ENCODE results near the gene LRRN2.
"Not testable (repeated sequence)": the region's sequence is repeated elsewhere in the genome, so short reads cannot be mapped to it uniquely, and the experiment has no call there.

LRRN2 gene

DNA sequence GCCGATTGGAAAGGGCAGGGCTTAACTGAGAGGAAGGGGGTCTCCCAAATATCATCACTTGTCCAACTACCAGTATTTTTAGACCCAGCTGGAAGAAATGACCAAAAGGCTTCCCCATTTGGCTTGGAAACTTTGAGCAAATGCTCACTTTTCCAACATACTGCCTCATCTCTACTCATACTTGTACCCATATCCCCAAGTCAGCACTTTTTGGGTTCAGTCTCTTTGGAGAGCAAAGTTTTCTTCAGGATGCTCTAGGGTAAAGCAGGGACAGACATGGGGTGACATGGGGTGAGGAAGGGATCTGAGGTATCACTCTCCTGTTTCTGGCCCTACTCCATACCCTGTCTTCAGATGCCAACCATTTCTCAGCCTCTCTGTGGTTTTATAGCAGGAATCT lies 27.2 kb downstream of the LRRN2 start:
- no peak for DNase-seq

DNA sequence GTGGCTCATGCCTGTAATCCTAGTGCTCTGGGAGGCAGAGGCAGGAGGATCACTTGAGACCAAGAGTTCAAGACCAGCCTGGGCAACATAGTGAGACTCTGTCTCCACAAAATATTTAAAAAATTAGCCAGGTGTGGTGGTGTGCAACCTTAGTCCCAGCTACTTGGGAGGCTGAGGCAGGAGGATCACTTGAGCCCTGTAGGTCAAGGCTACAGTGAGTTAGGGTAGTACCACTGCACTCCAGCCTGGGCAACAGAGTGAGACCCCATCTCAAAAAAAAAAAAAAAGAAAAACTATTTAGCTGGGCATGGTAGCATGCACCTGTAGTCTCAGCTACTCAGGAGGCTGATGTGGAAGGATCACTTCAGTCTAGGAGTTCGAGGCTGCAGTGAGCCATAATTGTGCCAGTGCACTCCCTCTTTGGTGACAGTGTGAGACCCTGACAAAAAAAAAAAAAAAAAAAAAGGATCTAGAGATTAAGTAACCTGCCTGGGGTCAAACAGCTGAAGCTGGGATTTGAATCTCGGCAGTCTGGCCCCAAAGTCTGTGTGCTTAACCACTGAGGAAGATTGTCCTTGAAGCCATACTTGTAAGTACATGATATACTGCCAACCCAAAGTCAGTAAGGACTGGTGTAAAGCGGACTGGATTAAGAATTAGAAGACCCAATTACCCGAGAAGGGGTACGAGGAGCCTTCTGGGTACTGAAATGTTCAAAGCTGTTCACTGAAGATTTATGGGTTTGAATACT lies 31.8 kb downstream of the LRRN2 start:
- no peak for DNase-seq

DNA sequence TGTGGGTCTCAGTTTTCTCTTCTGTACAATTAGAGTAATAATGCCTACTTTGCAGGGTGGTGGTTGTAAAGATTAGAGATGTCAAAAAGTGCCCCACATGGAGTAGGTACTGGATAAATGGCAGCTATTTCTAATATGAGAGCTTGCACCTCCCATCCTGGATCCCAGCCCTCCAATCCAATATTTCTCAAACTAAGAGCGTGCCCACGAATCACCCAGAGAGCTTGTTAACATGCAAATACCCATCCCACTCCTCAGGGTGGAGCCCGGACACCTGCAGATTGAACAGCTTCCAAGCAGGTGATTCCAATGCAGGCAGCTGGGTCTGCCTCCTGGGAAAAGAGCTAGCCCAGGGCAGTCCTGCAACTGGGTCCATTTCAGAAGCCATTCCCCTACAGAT lies 33.0 kb downstream of the LRRN2 start:
- no peak for DNase-seq

DNA sequence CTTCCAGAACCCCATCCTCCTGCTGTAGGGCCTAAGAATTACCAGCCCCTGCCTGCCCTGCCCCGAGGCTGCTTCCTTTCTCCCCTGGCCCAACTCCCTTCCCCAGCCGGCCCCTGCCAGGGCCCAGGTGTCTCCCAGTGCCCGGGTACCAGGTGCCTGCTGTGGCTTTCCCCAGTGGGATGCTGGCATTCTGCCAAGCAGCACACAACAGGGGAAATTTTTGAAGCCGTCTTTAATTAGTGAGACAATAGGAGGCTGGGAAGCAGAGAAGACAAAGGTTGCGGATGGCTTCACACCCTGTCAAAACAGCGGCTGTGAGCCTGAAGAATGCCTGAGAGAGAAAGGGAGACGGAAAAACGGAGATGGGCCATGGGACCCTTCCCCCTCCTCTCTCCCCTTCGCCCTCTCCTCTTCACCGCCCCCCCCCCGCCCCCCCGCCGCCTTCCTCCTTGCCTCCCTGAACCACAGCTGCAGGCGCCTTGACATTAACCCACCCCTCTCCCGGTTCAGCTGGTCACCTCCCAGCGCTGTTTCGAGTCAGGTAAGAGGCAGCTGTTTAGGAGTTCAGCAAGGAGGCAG lies 33.6 kb downstream of the LRRN2 start:
- no peak for DNase-seq

DNA sequence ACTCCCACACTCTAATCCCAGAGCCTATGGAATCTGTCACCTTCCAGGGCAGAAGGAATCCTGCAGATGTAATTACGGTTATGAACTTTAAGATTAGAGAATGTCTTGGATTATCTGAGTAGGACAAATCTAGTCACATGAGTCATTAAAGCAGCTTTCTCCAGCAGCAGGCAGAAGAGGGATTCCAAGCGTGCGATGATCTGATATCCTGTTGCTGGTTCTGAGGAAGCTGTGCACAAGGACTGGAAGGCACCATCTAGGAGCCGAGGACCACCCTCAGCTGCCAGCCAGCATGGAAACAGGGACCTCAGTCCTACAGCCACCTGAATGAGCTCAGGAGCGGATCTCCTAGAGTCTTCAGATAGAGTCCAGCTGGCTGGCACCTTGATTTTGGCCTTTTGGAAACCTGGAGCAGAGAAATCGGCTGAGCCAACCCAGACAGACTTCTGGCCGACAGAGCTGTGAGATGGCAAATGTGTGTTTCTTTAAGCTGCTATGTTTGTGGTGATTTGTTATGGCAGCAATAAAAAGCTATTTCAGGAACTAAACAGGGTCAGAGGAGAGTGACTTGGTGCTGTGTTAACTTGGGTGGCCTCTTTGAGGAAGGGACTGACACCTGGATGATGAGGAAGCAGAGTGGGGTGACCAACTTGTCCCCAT lies 34.5 kb downstream of the LRRN2 start:
- DNase-seq, result no peak

DNA sequence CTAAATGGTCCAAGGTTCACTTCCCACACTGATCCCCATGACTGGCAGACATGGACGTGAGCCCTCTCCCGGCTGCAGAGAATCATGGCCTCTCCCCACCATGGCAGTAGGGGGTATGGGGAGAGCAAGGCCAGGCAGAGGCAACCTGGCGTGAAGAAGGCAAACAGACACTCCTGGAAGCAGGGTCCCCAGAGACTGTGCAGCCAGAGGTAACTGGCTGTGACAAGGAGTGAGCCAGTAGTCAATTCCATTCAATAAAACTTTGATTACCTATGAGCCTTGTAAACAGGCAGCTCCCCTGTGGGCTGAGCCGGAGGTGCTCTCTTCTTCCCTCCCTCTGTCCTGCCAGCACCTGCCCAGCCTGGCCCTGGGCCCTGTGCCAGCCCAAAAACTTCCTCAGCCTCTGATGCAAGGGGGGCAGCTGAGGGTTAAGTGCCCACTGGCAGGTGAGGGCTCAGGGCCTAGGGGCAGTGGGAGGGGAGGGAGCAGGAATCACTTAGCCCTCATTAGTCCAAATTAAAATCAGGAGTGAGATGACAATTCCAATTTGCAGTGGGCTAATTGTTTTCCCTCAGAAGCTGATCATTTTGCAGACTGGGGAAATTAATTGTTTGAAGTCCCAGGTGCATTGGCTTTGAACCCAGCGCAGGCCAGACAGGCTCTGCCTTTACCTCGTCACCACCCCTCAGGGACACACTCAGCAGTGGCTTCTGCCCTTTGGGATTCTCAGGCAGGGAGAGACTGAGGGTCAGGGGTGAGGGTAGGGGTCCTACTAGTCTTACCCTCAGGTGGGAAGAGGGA lies 35.6 kb downstream of the LRRN2 start:
- DNase-seq, result no peak

DNA sequence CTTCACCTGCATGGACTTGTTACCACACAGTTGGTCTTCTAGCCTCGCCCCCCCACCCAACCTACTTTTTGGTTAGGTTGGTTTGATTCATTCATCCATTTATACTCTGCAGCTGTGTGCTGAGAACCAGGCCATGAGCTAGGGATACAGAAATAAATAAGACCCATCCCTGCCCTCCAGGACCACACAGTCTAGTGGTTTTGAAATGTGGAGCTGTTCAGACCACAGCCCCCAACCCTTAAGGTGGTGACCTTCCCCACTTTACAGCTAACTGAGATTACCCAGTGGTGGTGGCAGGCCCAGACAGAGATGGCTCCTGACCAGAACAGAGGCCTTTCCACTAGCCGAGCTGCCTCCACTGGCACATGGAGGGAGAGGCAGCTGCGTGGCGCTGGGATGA lies 37.0 kb downstream of the LRRN2 start:
- no peak for DNase-seq

DNA sequence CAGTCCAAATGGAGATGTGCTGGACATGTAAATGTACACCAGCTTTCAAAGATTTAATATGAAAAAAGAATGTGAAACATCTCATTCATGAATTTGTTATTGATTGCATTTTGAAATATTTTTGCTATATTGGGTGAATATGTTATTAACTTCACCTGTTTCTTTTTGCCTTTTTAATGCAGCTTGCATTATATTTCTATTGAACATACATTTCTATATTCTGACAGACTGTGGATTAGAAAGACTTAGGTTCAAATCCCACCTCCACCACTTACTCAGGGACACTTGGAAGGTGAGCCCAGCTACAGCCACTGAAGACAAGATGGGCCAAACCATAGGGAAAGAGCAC lies 37.8 kb downstream of the LRRN2 start:
- no peak for DNase-seq

DNA sequence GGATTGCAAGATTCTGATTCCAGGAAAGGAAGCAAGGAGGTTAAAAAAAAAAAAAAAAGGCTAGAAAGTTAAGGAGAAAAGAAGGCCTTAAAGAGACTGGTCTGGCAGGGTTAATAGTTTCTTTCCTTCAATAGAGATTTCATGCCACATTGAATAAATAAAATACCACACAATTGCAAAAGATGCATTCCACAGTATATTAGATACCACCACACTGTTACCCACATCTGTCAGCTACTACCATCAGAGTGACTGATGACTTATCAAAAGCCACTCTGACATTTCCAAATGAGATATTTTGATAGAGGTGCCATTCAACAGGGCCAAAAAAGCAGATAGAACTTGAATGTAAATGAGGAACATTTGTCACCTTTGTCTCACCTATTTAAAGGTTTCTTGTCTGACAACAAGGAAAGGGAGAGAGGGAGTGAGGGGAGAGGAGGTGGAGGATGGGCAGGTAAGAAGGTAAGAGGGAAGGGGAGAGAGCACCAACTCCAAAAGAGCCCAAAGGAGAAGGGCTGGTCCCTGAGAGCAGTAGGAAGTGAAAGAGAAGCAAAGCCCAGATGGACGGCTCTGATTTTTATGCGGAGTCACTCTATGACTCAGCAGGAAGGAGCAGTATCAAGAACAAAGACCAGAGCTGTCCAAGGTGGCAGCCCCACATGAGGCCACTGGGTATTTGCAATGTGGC lies 38.3 kb downstream of the LRRN2 start:
- DNase-seq, result no peak

DNA sequence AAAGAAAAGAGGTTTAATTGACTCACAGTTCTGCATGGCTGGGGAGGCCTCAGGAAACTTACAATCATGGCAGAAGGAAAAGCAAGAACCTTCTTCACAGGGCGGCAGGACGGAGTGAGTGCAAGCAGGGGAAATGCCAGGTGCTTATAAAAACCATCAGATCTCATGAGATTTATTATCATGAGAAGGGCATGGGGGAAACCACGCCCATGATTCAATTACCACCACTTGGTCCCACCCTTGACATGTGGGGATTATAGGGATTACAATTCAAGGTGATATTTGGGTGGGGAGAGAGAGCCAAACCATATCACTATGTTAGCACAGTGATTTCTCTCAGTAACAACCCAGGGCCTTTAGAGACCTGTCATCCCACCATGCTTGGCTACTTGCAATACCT lies 39.9 kb downstream of the LRRN2 start:
- DNase-seq, result no peak

DNA sequence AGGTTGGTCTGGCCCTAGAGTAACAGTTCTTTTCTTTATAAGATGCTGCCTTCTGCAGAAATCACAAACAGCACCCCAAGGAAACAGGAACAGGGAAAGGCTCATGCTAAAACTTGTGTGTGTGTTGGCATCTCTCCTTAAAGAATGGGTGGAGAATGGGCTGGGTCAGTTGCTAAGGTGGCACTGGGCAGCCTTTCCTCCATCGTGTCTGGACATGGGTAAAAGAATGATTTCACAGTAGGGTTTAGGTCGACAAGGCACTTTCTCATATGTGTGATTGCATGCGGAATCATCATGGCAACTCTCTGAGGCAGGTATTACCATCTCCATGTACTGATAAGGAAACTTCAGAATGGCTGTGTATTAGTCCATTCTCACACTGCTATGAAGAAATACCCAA lies 40.3 kb downstream of the LRRN2 start:
- no peak for DNase-seq

DNA sequence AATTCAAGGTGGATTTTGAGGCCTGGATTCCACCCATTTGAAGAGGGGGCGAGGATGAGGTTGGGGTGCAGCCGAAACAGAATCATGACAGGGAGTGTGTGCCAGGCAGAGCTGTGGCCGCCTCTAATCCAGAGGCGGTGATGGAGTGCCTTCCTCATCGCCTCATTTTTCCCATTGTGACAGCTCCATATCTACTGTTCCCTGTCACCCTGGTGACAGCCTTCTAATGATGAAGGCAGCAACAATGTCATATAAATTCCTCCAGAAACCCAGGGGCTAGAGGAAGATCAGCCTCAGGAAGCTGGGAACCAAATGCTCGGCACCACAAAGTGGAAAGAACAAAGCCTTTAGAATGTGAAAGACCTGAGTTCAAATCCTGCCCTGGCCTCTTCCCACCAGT lies 42.0 kb downstream of the LRRN2 start:
- no peak for DNase-seq

DNA sequence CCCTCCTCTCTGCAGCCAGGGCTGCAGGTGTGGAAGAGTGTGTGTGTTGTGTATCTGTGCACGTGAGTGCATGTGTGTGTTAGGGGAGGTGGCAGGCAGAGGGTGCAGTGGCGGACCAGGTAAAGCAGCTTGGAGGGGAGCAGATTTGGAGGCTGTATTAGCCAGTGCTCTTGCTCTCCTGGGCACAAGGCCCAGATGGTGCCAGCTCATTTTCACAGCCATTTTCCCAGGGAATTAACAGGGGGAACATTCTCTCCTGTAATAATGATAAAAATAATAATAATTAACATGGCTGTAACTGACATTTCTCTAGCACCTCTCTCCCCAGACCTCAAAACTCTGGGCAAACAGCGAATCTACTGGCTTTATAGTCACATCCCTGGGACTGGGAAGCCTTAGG lies 43.6 kb downstream of the LRRN2 start:
- DNase-seq, result no peak

DNA sequence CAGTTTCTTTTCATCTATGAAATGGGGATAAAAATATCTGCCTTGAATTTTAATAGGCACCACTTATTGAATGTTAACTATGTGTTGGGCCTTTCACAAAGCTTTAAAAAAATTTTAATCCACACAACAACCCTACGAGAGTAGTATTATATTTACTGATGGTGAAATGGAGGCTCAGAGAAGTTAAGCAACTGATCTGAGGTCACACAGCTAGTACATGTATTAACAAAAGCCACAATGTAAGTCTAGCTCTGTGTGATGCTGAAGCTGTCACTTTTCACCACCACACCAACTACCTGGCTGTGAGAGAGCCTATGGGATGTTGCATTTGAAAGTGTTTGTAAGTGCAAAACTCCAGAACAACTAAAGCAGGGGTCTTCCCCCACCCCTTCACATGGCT lies 44.1 kb downstream of the LRRN2 start:
- DNase-seq, result no peak

DNA sequence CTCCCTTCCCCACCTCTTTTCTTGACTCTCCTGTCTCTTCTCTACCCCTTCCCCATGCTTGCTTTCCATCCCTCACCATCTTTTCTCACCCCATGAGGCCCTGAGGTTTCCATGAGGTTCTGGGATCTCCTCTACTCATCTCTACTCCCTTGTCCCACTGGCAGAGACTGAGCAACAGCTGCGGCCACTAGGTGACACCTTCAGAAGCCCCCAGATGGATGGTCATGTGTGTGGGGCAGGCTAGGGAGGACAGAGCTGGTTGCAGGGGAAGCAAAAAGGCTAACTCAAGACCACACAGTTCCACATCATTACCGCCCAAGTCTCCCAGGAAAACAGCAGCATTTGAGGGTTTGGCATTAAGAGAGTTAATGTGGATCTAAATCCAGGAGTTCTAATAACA lies 45.0 kb downstream of the LRRN2 start:
- DNase-seq, result no peak

DNA sequence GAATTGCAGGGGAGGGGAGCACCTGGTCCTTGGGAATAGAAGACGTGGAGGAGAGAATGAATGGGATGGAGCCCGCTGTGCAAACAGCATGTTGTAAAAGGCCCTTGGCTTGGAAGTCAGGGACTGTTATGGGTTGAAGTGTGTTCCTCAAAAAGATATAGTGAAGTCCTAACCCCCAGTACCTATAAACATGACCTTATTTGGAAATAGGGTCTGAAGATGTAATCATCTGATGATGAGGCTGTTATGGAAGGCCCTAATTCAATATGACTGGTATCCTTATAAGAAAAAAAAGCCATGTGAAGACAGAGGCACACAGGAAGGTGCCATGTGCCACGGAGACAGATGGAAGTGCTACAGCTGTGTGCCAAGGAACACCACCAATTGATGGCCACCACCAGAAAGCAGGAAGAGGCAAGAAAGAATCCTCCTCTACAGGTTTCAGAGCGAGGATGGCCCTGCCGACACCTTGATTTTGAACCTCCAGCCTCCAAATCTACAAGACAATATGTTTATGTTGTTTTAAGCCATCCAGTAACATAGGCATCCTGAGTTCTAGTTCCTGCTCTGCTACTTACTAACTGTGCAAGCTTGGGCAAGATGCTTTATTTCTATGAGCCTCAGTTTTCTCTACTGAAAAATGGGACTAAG lies 51.2 kb downstream of the LRRN2 start:
- no peak for DNase-seq

DNA sequence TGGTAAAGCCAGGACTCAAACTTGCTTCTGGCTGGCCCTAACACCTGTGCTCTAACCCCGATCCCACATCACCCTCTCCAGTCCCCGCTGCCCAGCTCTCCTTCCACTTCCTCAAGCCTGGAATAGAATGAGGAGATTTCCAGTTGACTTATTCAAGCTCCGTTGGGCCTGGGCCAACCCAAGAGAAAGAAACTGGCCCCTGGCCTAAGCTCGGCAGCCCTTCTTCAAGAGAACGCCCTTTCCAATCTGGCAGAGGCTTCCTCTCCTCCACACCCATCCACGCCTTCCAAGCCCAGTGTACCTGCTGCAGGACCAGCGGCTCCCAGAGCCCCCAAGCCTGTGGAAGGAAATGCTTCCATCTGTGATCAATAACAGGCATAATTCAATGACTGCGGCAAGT lies 51.9 kb downstream of the LRRN2 start:
- DNase-seq, result no peak

DNA sequence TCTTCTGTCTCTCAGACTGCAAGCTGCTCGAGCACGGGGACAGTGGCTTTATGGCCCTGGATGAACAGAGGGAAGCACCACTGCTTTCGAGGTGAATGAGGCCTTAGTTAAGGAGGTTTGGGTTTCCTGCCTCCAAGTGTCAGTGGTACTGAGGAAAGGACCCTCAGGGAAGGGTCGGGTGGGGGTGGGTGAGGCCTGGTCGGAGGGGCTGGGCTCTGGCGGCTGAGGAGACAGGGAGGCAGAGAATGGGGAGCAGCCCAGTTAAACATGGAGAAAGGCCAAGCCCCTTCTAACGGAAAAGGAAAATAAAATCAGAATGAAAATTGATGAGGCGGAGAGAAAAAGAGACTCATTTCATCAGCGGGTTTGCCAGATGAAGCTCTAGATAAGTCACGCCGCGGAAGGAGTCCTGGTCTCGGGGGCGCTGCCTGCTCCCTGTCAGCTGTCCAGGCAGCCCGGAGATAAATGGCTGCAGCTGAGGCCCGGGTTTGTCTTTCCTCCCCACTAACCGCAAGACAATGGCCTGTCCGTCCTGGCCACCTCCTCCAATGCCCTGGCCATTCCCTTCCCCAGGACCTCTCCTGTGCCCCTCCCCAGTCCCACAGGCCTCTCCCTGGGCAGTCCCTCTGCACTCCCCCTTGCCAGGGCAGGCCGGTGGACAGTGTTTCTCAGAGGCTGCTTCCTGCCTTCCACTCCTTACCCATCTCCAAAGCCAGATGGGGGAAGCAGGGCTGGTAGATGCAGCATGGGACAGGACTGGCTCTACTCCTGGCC lies 55.2 kb downstream of the LRRN2 start:
- no peak for DNase-seq

DNA sequence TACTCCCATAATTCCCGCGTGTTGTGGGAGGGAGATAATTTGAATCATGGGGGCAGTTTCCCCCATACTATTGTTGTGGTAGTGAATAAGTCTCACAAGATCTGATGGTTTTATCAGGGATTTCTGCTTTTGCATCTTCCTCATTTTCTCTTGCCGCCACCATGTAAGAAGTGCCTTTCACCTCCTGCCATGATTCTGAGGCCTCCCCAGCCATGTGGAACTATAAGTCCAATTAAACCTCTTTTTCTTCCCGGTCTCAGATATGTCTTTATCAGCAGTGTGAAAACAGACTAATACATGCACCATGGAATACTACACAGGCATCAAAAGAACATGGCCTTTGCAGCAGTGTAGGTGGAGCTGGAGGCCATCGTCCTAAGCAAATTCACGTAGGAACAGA lies 56.1 kb downstream of the LRRN2 start:
- DNase-seq, result not testable (repeated sequence)

DNA sequence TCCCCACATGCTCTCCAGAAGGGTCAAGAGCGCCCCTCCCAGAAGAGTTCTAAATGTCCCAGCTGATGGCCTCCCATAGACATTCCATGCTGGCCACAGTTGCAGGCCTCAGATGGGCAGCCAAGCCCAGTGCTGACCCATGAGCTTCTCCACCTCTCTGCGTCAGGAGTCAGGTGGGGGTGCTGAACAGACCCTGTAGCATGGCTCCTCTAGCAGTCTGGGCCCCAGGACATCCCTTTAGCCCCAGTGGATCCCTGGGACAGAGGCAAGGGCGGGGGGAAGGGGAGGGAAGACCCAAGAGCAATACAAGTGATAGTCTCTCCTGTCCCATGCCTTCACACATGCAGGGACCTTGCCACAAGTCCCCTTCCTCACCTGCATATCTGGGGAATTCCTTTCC lies 56.7 kb downstream of the LRRN2 start:
- DNase-seq, result no peak

DNA sequence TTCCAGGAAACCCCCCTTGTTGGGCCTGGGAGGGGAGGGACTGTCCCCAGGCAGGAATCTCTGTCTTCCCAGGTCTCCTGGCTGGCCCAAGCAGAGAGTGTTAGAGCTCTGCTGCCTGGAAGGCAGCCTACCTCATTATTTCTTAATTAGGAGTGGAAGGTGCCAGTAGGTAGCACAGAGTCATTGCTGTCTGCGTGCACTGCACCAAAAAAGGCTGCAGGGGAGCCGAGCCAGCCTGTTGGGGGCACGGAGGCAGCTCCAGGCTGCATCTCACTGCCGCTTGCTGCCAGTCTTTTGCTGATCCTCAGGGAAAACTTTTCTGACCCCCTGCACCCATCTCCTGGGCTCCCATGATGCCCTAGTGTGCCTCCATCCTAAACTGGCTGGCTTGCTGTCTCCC lies 58.1 kb downstream of the LRRN2 start:
- no peak for DNase-seq

DNA sequence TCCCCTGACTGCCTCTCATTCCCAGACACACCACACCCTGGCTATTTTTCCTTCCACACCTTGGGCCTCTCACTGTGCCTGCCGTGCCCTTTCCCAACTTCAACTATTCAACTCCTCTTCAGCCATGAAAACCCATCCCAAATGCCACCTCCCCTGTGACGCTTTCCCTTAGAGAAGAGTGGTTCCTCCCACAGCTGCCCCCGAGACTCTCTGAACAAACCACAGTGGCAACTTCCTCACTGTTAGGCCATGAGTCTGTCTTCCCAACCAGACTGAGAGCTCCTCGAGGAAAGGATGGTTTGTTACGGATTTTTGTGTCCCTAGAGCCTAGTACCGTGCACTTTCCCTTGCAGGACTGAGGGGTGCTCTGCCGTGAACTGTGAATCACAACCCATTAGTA lies 59.2 kb downstream of the LRRN2 start:
- no peak for DNase-seq

Data from left hindlimb (tissue), 1 donor.